Parathyroid adenoma (tissue), 2 donors: ENCODE data around the gene MRPS30.

Experiments used
- H2AFZ ChIP-seq: fragments of 300-600 bp; sonication (generic); one replicate; pipeline ENCODE4 v1.7.0; 2017; ENCODE audit warnings: antibody characterized with exemption, mild to moderate bottlenecking
- H3K27ac ChIP-seq: fragments of 300-600 bp; sonication (generic); one replicate; pipeline ENCODE4 v1.7.0; 2017
- H3K27me3 ChIP-seq: fragments of 300-600 bp; sonication (generic); one replicate; pipeline ENCODE4 v1.7.0; 2017; ENCODE audit warnings: low read length; ENCODE audit not compliant: control insufficient read depth, insufficient read depth
- H3K36me3 ChIP-seq: fragments of 300-600 bp; sonication (generic); one replicate; pipeline ENCODE4 v1.7.0; 2017; ENCODE audit warnings: low read length; ENCODE audit not compliant: control insufficient read depth, insufficient read depth
- H3K4me1 ChIP-seq: fragments of 300-600 bp; sonication (generic); one replicate; pipeline ENCODE4 v1.7.0; 2017; ENCODE audit warnings: control low read depth
- H3K4me2 ChIP-seq: fragments of 300-600 bp; sonication (generic); one replicate; pipeline ENCODE4 v1.7.0; 2017; ENCODE audit warnings: low read length
- H3K4me3 ChIP-seq: fragments of 300-600 bp; sonication (generic); one replicate; pipeline ENCODE4 v1.7.0; 2017; ENCODE audit warnings: low read depth, low read length
- H3K79me2 ChIP-seq: fragments of 300-600 bp; sonication (generic); one replicate; pipeline ENCODE4 v1.7.0; 2017; ENCODE audit warnings: control low read depth
- H3K9ac ChIP-seq: fragments of 300-600 bp; sonication (generic); one replicate; pipeline ENCODE4 v1.7.0; 2017; ENCODE audit warnings: mild to moderate bottlenecking
- H3K9me3 ChIP-seq: fragments of 300-600 bp; sonication (generic); one replicate; pipeline ENCODE4 v1.7.0; 2017; ENCODE audit warnings: low read length; ENCODE audit not compliant: control insufficient read depth
- CTCF ChIP-seq: fragments of 300-600 bp; sonication (generic); IDR thresholded peaks from one replicate; pipeline ENCODE4 v1.7.0; 2017; ENCODE audit warnings: antibody characterized with exemption, mild to moderate bottlenecking
- donor health status: primary hyperparathyroidism.

The MRPS30 gene

GRCh38 chr5:44827681-44828080, 18.9 kb downstream of the MRPS30 start:
- H3K4me1 ChIP-seq, result no peaks in the 10 kb centered on the region
- H3K36me3 ChIP-seq, result no peaks in the 10 kb centered on the region

GRCh38 chr5:44828719-44829118, 20.0 kb downstream of the MRPS30 start:
- no peak overlapping the region for H2AFZ ChIP-seq
- H3K9ac ChIP-seq, result no peak overlapping the region
- H3K27me3 ChIP-seq, result no peaks in the 10 kb centered on the region
- no peaks in the 10 kb centered on the region for H3K4me1 ChIP-seq
- no peak for TF ChIP-seq CTCF
- H3K36me3 ChIP-seq, result no peaks in the 10 kb centered on the region
- H3K79me2 ChIP-seq, result no peaks in the 10 kb centered on the region
- H3K27ac ChIP-seq, result no peak overlapping the region
- no peak overlapping the region for H3K4me3 ChIP-seq
- no peaks in the 10 kb centered on the region for H3K9me3 ChIP-seq
- H3K4me2 ChIP-seq, result no peak overlapping the region

More at GRCh38 chr5:44827681-44828080, 18.9 kb downstream of the MRPS30 start:
- Histone ChIP-seq H3K4me2 (no peak overlapping the region), H3K27ac (no peak overlapping the region), H3K9me3 (no peaks in the 10 kb centered on the region), H3K27me3 (no peaks in the 10 kb centered on the region), H3K4me3 (no peak overlapping the region), H3K79me2 (no peaks in the 10 kb centered on the region), H2AFZ (no peak overlapping the region), H3K9ac (no peak overlapping the region)
- TF ChIP-seq CTCF, result no peak

GRCh38 chr5:44830951-44831350, 22.2 kb downstream of the MRPS30 start:
- no peak overlapping the region for H2AFZ ChIP-seq
- no peak overlapping the region for H3K9ac ChIP-seq
- no peaks in the 10 kb centered on the region for H3K9me3 ChIP-seq
- no peaks in the 10 kb centered on the region for H3K27me3 ChIP-seq
- H3K36me3 ChIP-seq, result no peaks in the 10 kb centered on the region
- H3K4me1 ChIP-seq, result no peaks in the 10 kb centered on the region
- no peaks in the 10 kb centered on the region for H3K79me2 ChIP-seq
- H3K4me3 ChIP-seq, result no peak overlapping the region
- H3K27ac ChIP-seq, result no peak overlapping the region
- no peak overlapping the region for H3K4me2 ChIP-seq
- no peak for TF ChIP-seq CTCF

DNA sequence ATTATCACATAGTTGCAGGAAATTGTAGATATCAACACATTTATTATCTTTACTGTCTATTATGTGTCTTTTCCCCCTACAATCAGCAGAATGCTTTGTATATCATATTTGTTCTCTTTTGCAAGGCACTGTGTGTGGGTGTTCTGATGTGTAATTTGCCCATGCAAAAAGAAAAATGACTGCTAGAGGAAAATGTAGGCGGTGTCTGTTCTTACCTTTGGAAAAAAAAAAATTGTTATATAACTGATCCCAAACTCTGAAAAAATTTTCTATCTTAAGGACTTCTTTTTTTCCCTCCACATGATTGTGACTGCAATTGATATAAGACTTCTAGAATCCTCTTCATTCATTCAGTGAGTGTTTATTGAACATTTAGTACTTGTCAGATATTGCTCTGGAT, 24.5 kb downstream of the MRPS30 start:
- H3K36me3 ChIP-seq, result no peaks in the 10 kb centered on the region
- H3K9me3 ChIP-seq, result no peaks in the 10 kb centered on the region
- no peak overlapping the region for H2AFZ ChIP-seq
- H3K79me2 ChIP-seq, result no peaks in the 10 kb centered on the region
- no peak for TF ChIP-seq CTCF
- H3K4me3 ChIP-seq, result no peak overlapping the region
- H3K9ac ChIP-seq, result no peak overlapping the region
- H3K27ac ChIP-seq, result no peak overlapping the region
- H3K27me3 ChIP-seq, result no peaks in the 10 kb centered on the region
- H3K4me1 ChIP-seq, result no peaks in the 10 kb centered on the region
- no peak overlapping the region for H3K4me2 ChIP-seq

DNA sequence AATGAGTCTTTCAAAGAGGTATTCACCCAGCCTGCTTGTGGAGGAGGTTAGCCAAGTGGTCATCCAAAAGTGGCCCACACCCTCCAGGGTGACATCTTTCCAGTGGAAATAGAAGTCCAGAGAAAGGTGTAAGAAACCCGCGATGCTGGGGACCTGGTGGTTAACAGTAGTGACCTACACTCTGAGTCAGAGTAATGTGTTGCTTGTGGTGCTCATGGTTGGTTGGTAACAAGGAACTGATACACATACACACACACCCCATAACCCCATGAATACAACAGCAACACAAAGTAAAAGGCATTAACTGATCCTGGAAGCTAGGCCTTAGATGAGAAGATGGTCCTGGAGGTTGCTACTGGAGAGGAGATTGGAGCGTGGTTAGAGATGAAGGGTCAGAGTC, 26.9 kb downstream of the MRPS30 start:
- Histone ChIP-seq H3K9ac (no peak overlapping the region), H3K79me2 (no peaks in the 10 kb centered on the region), H3K27ac (no peak overlapping the region), H2AFZ (no peak overlapping the region), H3K27me3 (no peaks in the 10 kb centered on the region), H3K9me3 (no peaks in the 10 kb centered on the region), H3K36me3 (no peaks in the 10 kb centered on the region), H3K4me3 (no peak overlapping the region), H3K4me2 (no peak overlapping the region), H3K4me1 (no peaks in the 10 kb centered on the region)
- TF ChIP-seq CTCF, result no peak
